NB4 (cell line): ENCODE measurements around the gene CD86.

Source experiments
- MAX ChIP-seq: IDR thresholded peaks from 2 replicates; pipeline ENCODE4 v1.6.1; 2011; ENCODE audit warnings: low read depth, low read length
- MYC ChIP-seq: IDR thresholded peaks from 2 replicates; pipeline ENCODE4 v1.6.1; 2011; ENCODE audit warnings: low read depth, low read length
- POLR2A ChIP-seq: IDR thresholded peaks from 2 replicates; pipeline ENCODE4 v1.6.1; 2011; ENCODE audit warnings: mild to moderate bottlenecking; ENCODE audit not compliant: insufficient read length; ENCODE audit errors: extremely low read depth
- TF ChIP-seq, protein P1 (sequence below): IDR thresholded peaks from one replicate; pipeline ENCODE4 v1.5.1; 2012; ENCODE audit warnings: low read depth, low read length

DNA sequence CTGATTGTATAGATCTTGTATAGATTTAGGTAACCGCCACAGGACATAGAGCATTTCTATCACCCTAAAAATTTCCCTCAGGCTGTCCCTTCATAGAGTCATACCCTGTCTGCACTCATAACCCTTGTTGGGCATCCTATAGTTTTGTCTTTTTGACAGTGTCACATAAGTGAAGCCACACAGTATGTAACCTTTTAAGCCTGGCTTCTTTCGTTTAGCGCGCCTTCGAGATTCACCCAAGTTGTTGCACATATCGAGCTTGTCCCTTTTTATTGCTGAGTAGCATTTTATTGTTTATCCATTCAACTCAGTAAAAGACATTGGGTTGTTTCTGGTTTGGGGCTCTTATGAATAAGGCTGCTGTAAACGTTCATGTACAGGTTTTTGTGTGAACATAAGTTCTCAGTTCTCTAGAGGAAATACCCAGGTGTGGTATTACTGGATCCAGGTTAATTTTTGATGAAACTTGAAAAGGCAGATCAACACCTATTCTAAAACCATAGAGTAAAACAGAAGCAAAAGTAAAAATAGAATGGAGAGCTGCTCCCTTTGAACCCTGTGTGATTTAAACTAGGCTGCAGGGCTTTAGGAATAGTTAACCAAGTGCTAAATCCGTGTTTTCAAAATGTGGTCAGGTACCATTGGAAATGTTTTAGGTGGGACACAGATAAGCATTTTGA, 49.5 kb downstream of the CD86 start:
- TF ChIP-seq, protein P1, sequence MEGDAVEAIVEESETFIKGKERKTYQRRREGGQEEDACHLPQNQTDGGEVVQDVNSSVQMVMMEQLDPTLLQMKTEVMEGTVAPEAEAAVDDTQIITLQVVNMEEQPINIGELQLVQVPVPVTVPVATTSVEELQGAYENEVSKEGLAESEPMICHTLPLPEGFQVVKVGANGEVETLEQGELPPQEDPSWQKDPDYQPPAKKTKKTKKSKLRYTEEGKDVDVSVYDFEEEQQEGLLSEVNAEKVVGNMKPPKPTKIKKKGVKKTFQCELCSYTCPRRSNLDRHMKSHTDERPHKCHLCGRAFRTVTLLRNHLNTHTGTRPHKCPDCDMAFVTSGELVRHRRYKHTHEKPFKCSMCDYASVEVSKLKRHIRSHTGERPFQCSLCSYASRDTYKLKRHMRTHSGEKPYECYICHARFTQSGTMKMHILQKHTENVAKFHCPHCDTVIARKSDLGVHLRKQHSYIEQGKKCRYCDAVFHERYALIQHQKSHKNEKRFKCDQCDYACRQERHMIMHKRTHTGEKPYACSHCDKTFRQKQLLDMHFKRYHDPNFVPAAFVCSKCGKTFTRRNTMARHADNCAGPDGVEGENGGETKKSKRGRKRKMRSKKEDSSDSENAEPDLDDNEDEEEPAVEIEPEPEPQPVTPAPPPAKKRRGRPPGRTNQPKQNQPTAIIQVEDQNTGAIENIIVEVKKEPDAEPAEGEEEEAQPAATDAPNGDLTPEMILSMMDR: no peak
- no peak for TF ChIP-seq POLR2A
- TF ChIP-seq MAX: no peak
- TF ChIP-seq MYC: no peak
